IPS-18a (cell line): ENCODE measurements around the gene NYAP1.

Experiments
- H3K27ac ChIP-seq: one replicate; pipeline ENCODE4 v1.5.1; 2013; ENCODE audit warnings: low read length
- H3K27me3 ChIP-seq: one replicate; pipeline ENCODE4 v1.6.1; 2013; ENCODE audit warnings: mild to moderate bottlenecking, low read length; ENCODE audit not compliant: control insufficient read depth, insufficient read depth
- H3K36me3 ChIP-seq: one replicate; pipeline ENCODE4 v1.6.1; 2013; ENCODE audit warnings: low read depth, low read length; ENCODE audit not compliant: control insufficient read depth
- H3K4me1 ChIP-seq: one replicate; pipeline ENCODE4 v1.6.1; 2013; ENCODE audit warnings: low read depth, low read length; ENCODE audit not compliant: control insufficient read depth
- H3K4me3 ChIP-seq: one replicate; pipeline ENCODE4 v1.5.1; 2013; ENCODE audit warnings: low read length
- H3K9ac ChIP-seq: one replicate; pipeline ENCODE4 v1.6.1; 2013; ENCODE audit warnings: mild to moderate bottlenecking, low read length, moderate library complexity
- H3K9me3 ChIP-seq: one replicate; pipeline ENCODE4 v1.6.1; 2013; ENCODE audit warnings: low read depth, low read length; ENCODE audit not compliant: control insufficient read depth

NYAP1 gene

DNA sequence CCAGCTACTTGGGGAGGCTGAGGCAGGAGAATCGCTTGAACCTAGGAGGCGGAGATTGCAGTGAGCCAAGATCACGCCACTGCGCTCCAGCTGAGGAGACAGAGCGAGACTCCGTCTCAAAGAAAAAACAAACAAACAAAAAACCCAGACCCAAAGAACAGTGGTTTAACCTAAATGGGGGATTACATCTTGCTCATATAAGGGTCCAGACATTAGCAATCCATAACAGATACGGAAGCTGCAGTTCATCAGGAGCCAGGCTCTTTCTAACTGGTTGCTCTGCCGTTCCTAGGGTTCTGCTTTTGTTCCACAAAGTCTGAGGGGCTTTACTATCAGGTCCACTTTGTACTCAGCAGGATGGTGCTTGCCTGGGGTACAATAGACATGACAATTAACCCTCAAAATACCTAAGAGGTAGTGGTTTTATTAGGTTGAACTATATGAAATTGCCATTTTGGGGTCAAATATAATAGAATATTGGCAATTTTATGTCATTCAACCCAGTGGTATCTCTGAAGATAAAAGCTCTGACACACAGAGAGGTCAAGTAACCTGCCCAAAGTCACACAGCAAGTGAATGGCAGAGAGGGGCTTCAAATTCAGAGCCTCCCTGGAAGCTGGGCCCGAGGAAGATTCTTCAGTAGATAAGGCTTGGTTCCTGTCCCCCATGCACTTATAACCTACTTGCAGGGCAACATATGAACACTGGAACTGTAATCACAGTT, 21.3 kb downstream of the NYAP1 start:
- Histone ChIP-seq H3K36me3 (no peaks in the 10 kb centered on the region), H3K9ac (no peak overlapping the region), H3K4me3 (no peak overlapping the region), H3K4me1 (no peaks in the 10 kb centered on the region), H3K27me3 (no peaks in the 10 kb centered on the region), H3K9me3 (no peaks in the 10 kb centered on the region), H3K27ac (no peak overlapping the region)

DNA sequence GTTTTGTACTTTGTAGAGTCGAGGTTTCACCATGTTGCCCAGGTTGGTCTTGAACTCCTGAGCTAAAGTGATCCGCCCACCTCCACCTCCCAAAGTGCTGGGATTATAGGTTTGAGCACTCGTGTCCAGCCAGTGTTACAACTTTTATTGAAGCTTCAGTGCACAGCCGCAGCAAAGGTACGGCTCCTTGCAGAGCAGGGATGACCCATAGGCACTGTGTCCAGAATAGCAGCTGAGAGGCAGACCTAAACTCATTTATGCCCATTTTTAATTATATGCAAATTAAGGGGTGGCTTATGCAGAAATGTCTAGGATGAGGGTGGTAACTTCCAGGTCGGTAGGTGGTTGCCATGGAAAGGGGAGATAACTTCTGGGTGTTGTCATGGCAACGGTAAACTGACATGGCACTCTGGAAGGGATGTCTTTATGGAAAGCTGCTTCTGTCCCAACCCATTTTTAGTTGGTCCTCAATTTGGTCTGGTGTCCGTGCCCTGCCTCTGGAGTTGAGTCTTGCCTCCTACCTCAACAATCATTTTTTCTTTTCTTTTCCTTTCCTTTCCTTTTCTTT, 22.7 kb downstream of the NYAP1 start:
- Histone ChIP-seq H3K27ac (no peak overlapping the region), H3K9ac (no peak overlapping the region), H3K4me1 (no peaks in the 10 kb centered on the region)

DNA sequence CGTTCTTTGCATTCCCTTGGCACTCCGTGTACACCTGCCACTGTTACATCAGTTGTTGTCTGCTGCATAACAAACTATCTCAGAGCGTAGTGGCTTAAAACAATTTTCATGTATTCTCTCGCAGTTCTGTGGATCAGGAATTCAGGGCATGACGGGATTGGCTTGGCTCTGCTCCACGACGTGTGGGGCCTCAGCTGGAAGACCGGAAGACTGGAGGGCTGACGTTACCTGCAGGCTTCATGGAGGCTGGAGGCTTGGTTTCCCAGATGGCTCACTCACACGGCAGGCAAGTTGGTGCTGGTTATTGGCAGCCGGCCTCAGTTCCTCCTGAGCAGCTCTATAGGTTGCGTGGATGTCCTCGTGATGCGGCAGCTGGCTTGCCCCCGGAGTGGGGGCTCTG, 25.5 kb downstream of the NYAP1 start:
- Histone ChIP-seq H3K9me3 (no peaks in the 10 kb centered on the region), H3K4me1 (no peaks in the 10 kb centered on the region), H3K36me3 (no peaks in the 10 kb centered on the region), H3K27me3 (no peaks in the 10 kb centered on the region), H3K27ac (no peak overlapping the region), H3K4me3 (no peak overlapping the region), H3K9ac (no peak overlapping the region)

More for the DNA sequence above, 22.7 kb downstream of the NYAP1 start:
- H3K9me3 ChIP-seq: no peaks in the 10 kb centered on the region
- no peak overlapping the region for H3K4me3 ChIP-seq
- H3K36me3 ChIP-seq: no peaks in the 10 kb centered on the region
- H3K27me3 ChIP-seq: no peaks in the 10 kb centered on the region

GRCh38 chr7:100510437-100511239, 26.9 kb downstream of the NYAP1 start:
- no peaks in the 10 kb centered on the region for H3K9me3 ChIP-seq
- H3K27me3 ChIP-seq: no peaks in the 10 kb centered on the region
- no peak overlapping the region for H3K9ac ChIP-seq
- H3K27ac ChIP-seq: no peak overlapping the region
- no peaks in the 10 kb centered on the region for H3K4me1 ChIP-seq
- no peak overlapping the region for H3K4me3 ChIP-seq
- H3K36me3 ChIP-seq: no peaks in the 10 kb centered on the region

DNA sequence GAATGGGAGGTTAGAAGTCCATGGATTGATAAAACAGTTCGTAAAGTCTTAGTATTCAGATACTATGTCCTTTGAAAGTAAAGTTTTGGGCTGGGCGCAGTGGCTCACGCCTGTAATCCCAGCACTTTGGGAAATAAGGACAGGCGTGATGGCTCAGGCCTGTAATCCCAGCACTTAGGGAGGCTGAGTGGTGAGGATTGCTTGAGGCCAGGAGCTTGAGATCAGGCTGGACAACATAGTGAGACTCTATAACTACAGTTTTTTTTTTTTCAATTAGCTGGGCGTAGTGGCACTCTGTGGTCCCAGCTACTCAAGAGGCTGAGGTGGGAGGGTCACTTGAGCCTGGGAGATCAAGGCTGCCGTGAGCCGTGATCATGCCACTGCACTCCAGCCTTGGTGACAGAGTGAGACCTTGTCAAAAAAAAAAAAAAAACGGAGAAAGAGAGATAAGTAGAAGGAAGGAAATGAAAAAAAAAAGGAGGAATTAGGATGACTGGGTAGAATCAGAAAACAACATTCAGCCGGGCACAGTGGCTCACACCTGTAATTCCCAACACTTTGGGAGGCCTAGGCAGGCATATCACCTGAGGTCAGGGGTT, 29.6 kb downstream of the NYAP1 start:
- Histone ChIP-seq H3K36me3 (no peaks in the 10 kb centered on the region), H3K27ac (no peak overlapping the region), H3K27me3 (no peaks in the 10 kb centered on the region), H3K9ac (no peak overlapping the region), H3K4me1 (no peaks in the 10 kb centered on the region), H3K4me3 (no peak overlapping the region), H3K9me3 (no peaks in the 10 kb centered on the region)

DNA sequence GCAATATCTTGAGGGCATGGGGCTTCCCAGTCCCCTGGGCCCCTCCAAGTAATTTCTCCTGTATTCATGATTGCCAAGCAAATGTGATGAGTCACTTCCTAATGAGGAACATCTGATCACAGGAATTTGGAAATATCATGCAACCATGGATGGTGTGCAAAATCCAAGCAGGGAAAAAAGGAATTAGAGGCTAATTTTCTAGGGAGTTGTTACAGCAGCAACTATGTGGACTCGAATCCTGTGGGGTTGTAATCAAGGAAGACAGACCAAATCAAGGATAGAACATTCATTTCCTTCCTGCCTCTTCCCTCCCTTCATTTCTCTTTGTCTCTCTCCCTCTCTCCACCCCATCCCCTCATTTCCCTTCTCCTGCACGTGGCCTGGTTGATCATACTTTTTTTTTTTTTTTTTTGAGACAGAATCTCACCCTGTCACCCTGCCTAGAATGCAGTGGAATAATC, 31.4 kb downstream of the NYAP1 start:
- H3K27me3 ChIP-seq: no peaks in the 10 kb centered on the region
- no peak overlapping the region for H3K4me3 ChIP-seq
- H3K36me3 ChIP-seq: no peaks in the 10 kb centered on the region
- no peak overlapping the region for H3K27ac ChIP-seq
- H3K9ac ChIP-seq: no peak overlapping the region
- H3K9me3 ChIP-seq: no peaks in the 10 kb centered on the region
- H3K4me1 ChIP-seq: no peaks in the 10 kb centered on the region

DNA sequence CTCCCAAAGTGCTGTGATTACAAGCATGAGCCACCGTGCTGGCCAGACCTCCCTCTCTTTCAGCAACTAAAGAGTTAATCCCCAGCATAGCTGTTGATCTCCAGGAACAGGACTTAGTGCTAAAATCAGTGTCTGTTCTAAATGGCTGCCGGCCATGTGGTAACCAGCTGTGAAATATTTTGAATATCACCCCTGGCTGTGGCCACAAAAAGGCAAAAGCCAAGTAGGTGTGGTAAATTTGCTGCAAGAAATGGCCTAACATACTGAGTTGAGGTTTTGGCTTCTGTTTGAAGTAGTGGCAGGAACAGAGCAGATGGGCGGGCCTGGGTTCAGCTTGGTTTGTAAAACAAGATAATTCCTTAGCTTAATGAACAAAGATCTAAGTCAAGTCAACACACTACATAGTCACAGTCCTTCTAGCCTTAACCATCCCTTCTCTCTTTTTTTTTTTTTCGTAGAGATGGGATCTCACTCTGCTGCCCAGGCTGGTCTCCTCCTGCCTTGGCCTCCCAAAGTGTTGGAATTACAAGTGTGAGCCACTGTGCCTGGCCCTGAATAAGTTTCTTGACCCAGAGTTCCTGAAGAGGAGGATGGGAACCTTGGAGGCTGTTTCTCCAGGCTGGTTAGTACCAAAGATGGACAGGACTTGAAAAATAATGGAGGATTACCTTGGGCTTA, 32.5 kb downstream of the NYAP1 start:
- Histone ChIP-seq H3K4me1 (no peaks in the 10 kb centered on the region), H3K27ac (no peak overlapping the region), H3K9me3 (no peaks in the 10 kb centered on the region), H3K27me3 (no peaks in the 10 kb centered on the region), H3K36me3 (no peaks in the 10 kb centered on the region), H3K4me3 (no peak overlapping the region), H3K9ac (no peak overlapping the region)

DNA sequence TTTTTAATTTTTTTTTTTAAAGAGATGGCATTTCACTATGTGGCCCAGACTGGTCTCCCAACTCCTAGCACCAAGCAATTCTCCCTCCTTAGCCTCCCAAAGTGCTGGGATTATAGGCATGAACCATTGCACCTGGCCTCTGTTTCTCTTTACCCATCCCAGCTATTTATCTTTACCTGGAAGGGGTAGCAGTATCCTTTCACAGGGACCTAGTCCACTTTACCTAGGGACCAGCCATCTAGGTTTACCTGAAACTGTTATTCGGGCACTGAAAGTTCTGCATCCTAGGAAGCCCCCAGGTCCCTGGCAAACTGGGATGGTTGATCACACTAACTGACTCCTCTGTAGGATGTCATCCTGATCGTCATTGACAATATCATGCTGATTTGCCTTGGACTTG, 33.6 kb downstream of the NYAP1 start:
- Histone ChIP-seq H3K9me3 (no peaks in the 10 kb centered on the region), H3K27me3 (no peaks in the 10 kb centered on the region)

DNA sequence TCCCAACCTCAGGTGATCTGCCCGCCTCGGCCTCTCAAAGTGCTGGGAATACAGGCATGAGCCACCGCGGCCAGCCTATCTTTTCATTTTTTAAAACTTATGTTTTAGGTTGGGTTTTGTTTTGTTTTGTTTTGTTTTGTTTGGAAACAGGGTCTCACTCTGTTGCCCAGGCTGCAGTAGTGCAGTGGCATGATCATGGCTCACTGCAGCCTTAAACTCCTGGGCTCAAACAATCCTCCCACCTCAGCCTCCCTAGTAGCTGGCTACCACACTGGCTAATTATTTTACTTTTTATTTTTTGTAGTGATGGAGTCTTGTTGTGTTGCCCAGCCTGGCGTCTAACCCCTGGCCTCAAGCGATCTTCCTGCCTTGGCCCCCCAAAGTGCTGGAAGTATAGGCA, 35.9 kb downstream of the NYAP1 start:
- H3K27ac ChIP-seq: no peak overlapping the region
- no peak overlapping the region for H3K4me3 ChIP-seq
- no peaks in the 10 kb centered on the region for H3K9me3 ChIP-seq
- H3K36me3 ChIP-seq: no peaks in the 10 kb centered on the region
- no peak overlapping the region for H3K9ac ChIP-seq
- H3K4me1 ChIP-seq: no peaks in the 10 kb centered on the region
- no peaks in the 10 kb centered on the region for H3K27me3 ChIP-seq

More for the DNA sequence above, 33.6 kb downstream of the NYAP1 start:
- Histone ChIP-seq H3K4me3 (no peak overlapping the region), H3K36me3 (no peaks in the 10 kb centered on the region), H3K4me1 (no peaks in the 10 kb centered on the region), H3K27ac (no peak overlapping the region), H3K9ac (no peak overlapping the region)

GRCh38 chr7:100520138-100520537, 36.4 kb downstream of the NYAP1 start:
- Histone ChIP-seq H3K9me3 (no peaks in the 10 kb centered on the region), H3K9ac (no peak overlapping the region), H3K4me1 (no peaks in the 10 kb centered on the region), H3K27me3 (no peaks in the 10 kb centered on the region), H3K36me3 (no peaks in the 10 kb centered on the region), H3K4me3 (no peak overlapping the region), H3K27ac (no peak overlapping the region)

DNA sequence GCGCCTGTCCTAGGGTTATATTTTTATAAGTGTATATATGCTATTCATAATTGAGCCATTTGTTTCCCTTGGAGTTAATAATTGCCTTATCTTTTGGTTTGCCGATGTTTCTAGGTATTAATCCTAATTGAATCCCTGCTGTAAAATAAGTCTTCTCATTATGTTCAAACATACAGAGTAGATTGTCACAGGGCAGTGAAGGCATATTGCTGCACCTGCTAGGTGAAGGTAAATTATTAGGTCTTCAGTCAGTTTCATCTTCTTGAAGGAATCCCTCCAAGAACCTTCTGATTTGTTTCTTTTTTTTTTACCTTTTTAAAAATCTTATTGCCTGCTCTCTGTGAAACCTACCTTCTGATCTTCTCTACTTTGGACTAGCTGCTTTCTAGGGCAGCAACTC, 37.3 kb downstream of the NYAP1 start:
- H3K9me3 ChIP-seq: no peaks in the 10 kb centered on the region
- H3K27me3 ChIP-seq: no peaks in the 10 kb centered on the region
- no peaks in the 10 kb centered on the region for H3K36me3 ChIP-seq
- H3K4me1 ChIP-seq: no peaks in the 10 kb centered on the region
- no peak overlapping the region for H3K27ac ChIP-seq
- H3K4me3 ChIP-seq: no peak overlapping the region
- H3K9ac ChIP-seq: no peak overlapping the region
